ENCODE measurements around the gene PIGQ.

DNA sequence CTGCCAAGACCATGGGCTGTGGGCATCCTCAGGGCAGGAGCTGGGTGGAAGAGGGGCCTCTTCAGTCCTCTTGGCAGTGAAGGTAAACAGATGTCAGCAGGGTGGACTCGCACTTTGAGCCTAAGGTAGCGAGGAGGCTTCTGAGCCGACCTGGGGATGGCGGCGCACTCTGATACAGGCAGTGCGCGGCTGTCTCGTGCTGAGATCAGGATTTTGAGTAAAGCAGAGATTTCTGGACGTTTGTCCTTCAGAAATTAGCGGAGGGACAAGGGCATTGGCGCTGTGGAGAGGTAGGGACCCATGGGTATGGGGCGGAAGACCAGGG lies 26.9 kb downstream of the PIGQ start:
- TF ChIP-seq EP300 (IDR thresholded peaks at IDR 0.05; ENCODE audit: borderline replicate concordance in 1 of 2, low read depth in 1 of 2, low read length in 1 of 2): no peak
- TF ChIP-seq YY1 (IDR thresholded peaks at IDR 0.05; ENCODE audit: low read depth): no peak
- TF ChIP-seq, protein P1, sequence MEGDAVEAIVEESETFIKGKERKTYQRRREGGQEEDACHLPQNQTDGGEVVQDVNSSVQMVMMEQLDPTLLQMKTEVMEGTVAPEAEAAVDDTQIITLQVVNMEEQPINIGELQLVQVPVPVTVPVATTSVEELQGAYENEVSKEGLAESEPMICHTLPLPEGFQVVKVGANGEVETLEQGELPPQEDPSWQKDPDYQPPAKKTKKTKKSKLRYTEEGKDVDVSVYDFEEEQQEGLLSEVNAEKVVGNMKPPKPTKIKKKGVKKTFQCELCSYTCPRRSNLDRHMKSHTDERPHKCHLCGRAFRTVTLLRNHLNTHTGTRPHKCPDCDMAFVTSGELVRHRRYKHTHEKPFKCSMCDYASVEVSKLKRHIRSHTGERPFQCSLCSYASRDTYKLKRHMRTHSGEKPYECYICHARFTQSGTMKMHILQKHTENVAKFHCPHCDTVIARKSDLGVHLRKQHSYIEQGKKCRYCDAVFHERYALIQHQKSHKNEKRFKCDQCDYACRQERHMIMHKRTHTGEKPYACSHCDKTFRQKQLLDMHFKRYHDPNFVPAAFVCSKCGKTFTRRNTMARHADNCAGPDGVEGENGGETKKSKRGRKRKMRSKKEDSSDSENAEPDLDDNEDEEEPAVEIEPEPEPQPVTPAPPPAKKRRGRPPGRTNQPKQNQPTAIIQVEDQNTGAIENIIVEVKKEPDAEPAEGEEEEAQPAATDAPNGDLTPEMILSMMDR (IDR thresholded peaks at IDR 0.05): no peak
- TF ChIP-seq USF2 (IDR thresholded peaks at IDR 0.05; ENCODE audit: borderline replicate concordance, low read depth, low read length): no peak
- TF ChIP-seq JUND (IDR thresholded peaks at IDR 0.05): no peak
- TF ChIP-seq REST (IDR thresholded peaks at IDR 0.05; ENCODE audit: low read depth, low read length): no peak
- no peak for TF ChIP-seq RAD21 (IDR thresholded peaks at IDR 0.05; ENCODE audit: low read length)
- TF ChIP-seq SMC3 (IDR thresholded peaks at IDR 0.05; ENCODE audit: low read depth, low read length): no peak
- TF ChIP-seq FOSL2 (IDR thresholded peaks at IDR 0.05; ENCODE audit: borderline replicate concordance, low read depth): no peak
- no peak for TF ChIP-seq RCOR1 (IDR thresholded peaks at IDR 0.05; ENCODE audit: low read length)
- no peak for TF ChIP-seq MAX (IDR thresholded peaks at IDR 0.05; ENCODE audit: low read depth)
